HUES6 (cell line): ENCODE measurements around the gene PPFIBP1.
"Not testable (repeated sequence)": the region's sequence is repeated elsewhere in the genome, so short reads cannot be mapped to it uniquely, and the experiment has no call there.

Experiments used
- H3K27ac ChIP-seq: 2 replicates; pipeline ENCODE4 v1.7.0; 2013; ENCODE audit warnings: low read depth, mild to moderate bottlenecking, low read length, inconsistent platforms
- H3K27me3 ChIP-seq: 2 replicates; pipeline ENCODE4 v1.6.1; 2013; ENCODE audit warnings: low read length; ENCODE audit not compliant: control insufficient read depth, insufficient read depth
- H3K36me3 ChIP-seq: 2 replicates; pipeline ENCODE4 v1.6.1; 2013; ENCODE audit warnings: low read length; ENCODE audit not compliant: control insufficient read depth, insufficient read depth
- H3K4me1 ChIP-seq: 2 replicates; pipeline ENCODE4 v1.6.1; 2013; ENCODE audit warnings: low read length; ENCODE audit not compliant: control insufficient read depth, insufficient read depth
- H3K4me3 ChIP-seq: 2 replicates; pipeline ENCODE4 v1.5.1; 2013; ENCODE audit warnings: low read depth, low read length
- H3K9ac ChIP-seq: one replicate; pipeline ENCODE4 v1.6.1; 2013; ENCODE audit warnings: mild to moderate bottlenecking, low read length
- H3K9me3 ChIP-seq: 2 replicates; pipeline ENCODE4 v1.6.1; 2013; ENCODE audit warnings: low read depth, low read length; ENCODE audit not compliant: control insufficient read depth, insufficient read depth

The PPFIBP1 gene

GRCh38 chr12:27572486-27573255 lies 48.7 kb downstream of the PPFIBP1 start:
- no peak overlapping the region for H3K27ac ChIP-seq

GRCh38 chr12:27573972-27574371 lies 50.0 kb downstream of the PPFIBP1 start:
- no peak overlapping the region for H3K27ac ChIP-seq
- no peaks in the 10 kb centered on the region for H3K27me3 ChIP-seq

More at GRCh38 chr12:27572486-27573255, 48.7 kb downstream of the PPFIBP1 start:
- Histone ChIP-seq H3K9ac (no peak overlapping the region), H3K27me3 (no peaks in the 10 kb centered on the region), H3K4me1 (peaks cover 6% of the 10 kb centered on the region; the same call in 1 of the 2 replicates), H3K4me3 (no peak overlapping the region), H3K9me3 (no peaks in the 10 kb centered on the region), H3K36me3 (no peaks in the 10 kb centered on the region)

DNA sequence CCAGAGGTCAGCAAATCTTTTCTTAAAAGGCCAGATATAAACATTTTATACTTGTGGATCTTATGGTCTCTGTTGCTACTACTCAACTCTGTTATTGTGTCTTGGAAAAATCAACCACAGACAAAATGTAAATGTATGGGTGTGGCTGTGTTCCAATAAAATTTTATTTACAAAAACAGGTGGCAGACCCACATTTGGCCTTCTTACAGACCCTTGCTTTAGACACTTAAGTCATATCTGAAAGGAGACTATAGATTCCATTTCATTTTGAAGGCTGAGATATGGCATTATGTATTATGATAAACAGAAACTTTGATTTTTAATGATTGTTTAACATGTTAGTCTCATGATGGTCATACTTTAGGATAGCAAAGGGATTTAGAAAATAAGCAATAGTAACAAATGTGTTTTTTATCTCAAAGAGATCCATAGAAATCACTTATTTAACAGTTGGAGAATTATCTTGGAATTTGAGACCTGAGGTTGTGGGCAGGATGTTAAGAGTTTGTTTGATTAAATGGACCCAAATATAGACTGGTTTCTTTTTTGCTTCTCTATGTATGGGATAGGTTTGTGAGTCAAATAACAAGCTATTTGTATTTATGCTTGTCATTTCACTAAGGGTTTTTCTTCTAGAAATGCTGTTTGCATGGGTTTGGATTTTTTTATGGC lies 51.2 kb downstream of the PPFIBP1 start:
- no peak overlapping the region for H3K4me3 ChIP-seq
- H3K9me3 ChIP-seq = no peaks in the 10 kb centered on the region
- H3K9ac ChIP-seq = no peak overlapping the region
- no peak overlapping the region for H3K27ac ChIP-seq
- H3K27me3 ChIP-seq = no peaks in the 10 kb centered on the region
- peaks cover 6% of the 10 kb centered on the region; the same call in 1 of the 2 replicates for H3K4me1 ChIP-seq
- peaks cover 8% of the 10 kb centered on the region; the same call in 1 of the 2 replicates for H3K36me3 ChIP-seq

More at GRCh38 chr12:27573972-27574371, 50.0 kb downstream of the PPFIBP1 start:
- no peak overlapping the region for H3K4me3 ChIP-seq
- H3K9me3 ChIP-seq = no peaks in the 10 kb centered on the region
- H3K9ac ChIP-seq = no peak overlapping the region
- peaks cover 6% of the 10 kb centered on the region; the same call in 1 of the 2 replicates for H3K4me1 ChIP-seq
- 0 out of 2 replicates have a peak, but pooled peaks cover 3% of the 10 kb centered on the region for H3K36me3 ChIP-seq

- no peak overlapping the region for H3K9ac ChIP-seq
- no peaks in the 10 kb centered on the region for H3K27me3 ChIP-seq
- peaks cover 6% of the 10 kb centered on the region; the same call in 1 of the 2 replicates for H3K4me1 ChIP-seq
- H3K4me3 ChIP-seq = no peak overlapping the region
- peaks cover 8% of the 10 kb centered on the region; the same call in 1 of the 2 replicates for H3K36me3 ChIP-seq
- H3K27ac ChIP-seq = no peak overlapping the region
- H3K9me3 ChIP-seq = no peaks in the 10 kb centered on the region
Measured at GRCh38 chr12:27575762-27576118, 51.7 kb downstream of the PPFIBP1 start.

DNA sequence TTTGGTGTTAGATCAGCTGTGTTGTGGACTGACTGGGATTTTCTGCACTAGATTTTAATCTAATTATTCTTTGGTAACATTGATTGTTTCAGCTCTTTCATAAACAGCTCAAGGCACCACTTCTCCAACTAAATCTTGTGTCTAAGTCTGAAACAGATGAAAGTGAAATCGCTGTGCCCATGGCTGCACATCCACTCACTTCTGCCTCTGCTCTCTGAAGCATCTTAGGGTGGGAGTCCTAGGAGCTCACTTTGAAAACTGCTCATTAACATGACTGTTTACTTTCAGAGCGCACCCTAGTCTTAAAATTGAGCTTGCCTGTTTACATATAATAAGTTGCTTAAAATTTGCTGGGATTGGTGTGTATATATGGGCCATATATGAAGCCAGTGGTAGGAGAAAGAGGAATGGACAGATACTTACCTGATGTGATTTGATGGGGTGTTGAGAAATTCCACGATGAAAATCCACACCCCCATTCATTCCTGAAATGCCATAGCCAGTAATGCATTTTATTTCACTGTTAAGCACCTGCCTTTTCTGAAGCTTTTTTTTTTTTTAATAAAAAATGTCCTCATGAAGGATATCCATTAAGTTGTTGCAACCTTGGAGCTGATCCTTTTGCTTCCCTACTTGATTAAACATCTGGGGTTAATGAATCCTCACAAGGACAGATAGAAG lies 52.8 kb downstream of the PPFIBP1 start:
- Histone ChIP-seq H3K4me3 (no peak overlapping the region), H3K9ac (no peak overlapping the region), H3K27ac (no peak overlapping the region), H3K9me3 (no peaks in the 10 kb centered on the region), H3K36me3 (peaks cover 8% of the 10 kb centered on the region; the same call in 1 of the 2 replicates), H3K27me3 (no peaks in the 10 kb centered on the region), H3K4me1 (peaks cover 6% of the 10 kb centered on the region; the same call in 1 of the 2 replicates)

DNA sequence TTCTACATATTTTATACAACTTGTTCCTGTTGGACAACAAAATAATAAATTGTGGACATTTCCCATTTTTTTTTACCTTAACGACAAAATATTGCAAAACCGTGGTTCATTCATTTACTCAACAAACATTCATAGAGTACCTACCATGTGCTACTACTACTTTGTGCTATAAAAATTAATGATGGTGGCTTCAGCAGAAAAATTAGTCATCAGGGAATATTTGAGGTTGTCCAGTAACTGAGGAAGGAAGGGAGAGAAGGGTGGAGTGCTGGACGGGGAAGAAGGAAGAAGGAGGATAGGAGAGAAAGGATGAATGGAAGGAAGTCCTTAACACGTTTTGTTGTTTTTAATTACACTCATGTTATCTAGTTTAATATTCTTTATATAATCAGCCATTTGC lies 53.7 kb downstream of the PPFIBP1 start:
- Histone ChIP-seq H3K27ac (no peak overlapping the region), H3K4me1 (peaks cover 6% of the 10 kb centered on the region; the same call in 1 of the 2 replicates), H3K9ac (no peak overlapping the region)

GRCh38 chr12:27578689-27579372 lies 54.8 kb downstream of the PPFIBP1 start:
- H3K27me3 ChIP-seq = no peaks in the 10 kb centered on the region
- H3K4me1 ChIP-seq = peaks cover 6% of the 10 kb centered on the region; the same call in 1 of the 2 replicates

More for the DNA sequence above, 53.7 kb downstream of the PPFIBP1 start:
- Histone ChIP-seq H3K4me3 (no peak overlapping the region), H3K36me3 (peaks cover 8% of the 10 kb centered on the region; the same call in 1 of the 2 replicates), H3K27me3 (no peaks in the 10 kb centered on the region), H3K9me3 (no peaks in the 10 kb centered on the region)

GRCh38 chr12:27580561-27581330 lies 56.7 kb downstream of the PPFIBP1 start:
- H3K27me3 ChIP-seq = no peaks in the 10 kb centered on the region
- H3K4me3 ChIP-seq = no peak overlapping the region
- peaks cover 8% of the 10 kb centered on the region; the same call in 1 of the 2 replicates for H3K36me3 ChIP-seq
- H3K4me1 ChIP-seq = peaks cover 6% of the 10 kb centered on the region; the same call in 1 of the 2 replicates
- no peak overlapping the region for H3K27ac ChIP-seq
- no peaks in the 10 kb centered on the region for H3K9me3 ChIP-seq
- H3K9ac ChIP-seq = no peak overlapping the region

More at GRCh38 chr12:27578689-27579372, 54.8 kb downstream of the PPFIBP1 start:
- no peak overlapping the region for H3K9ac ChIP-seq
- H3K27ac ChIP-seq = no peak overlapping the region
- no peak overlapping the region for H3K4me3 ChIP-seq
- H3K9me3 ChIP-seq = no peaks in the 10 kb centered on the region
- peaks cover 8% of the 10 kb centered on the region; the same call in 1 of the 2 replicates for H3K36me3 ChIP-seq

DNA sequence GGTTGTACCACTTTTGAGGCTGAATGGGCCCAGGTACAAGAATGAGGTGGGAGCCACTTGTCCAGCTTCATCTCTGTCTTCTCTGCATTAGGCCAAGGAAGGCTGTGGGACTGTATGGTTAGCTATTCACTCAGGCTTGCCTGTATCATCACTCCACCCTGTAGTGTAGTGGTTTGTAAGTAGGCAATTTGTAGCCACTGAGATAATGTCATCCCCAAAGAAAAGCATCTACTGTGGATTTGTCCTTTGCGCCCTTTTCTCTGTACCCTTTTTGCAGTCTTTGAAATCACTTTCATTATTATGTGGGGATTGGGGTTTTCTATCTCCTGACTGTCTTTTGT lies 57.3 kb downstream of the PPFIBP1 start:
- H3K9me3 ChIP-seq, H3K4me1 ChIP-seq, H3K27me3 ChIP-seq, H3K27ac ChIP-seq, H3K36me3 ChIP-seq, H3K9ac ChIP-seq, H3K4me3 ChIP-seq: not testable (repeated sequence)

- not testable (repeated sequence) for H3K4me1 ChIP-seq, H3K27ac ChIP-seq, H3K4me3 ChIP-seq, H3K9me3 ChIP-seq, H3K36me3 ChIP-seq, H3K27me3 ChIP-seq, H3K9ac ChIP-seq
Measured at GRCh38 chr12:27581833-27582232, 57.8 kb downstream of the PPFIBP1 start.
